AG04449 (cell line): ENCODE data around the gene PCDHGC5.

ENCODE experiments used
- CTCF ChIA-PET: fragments of 350-600 bp; formaldehyde crosslinking; extraction: SDS; loops from one replicate; lab custom pipeline; 2021; ENCODE audit warnings: antibody characterized with exemption; lab: Yijun Ruan, JAX
- POLR2A ChIA-PET: fragments of 400-600, 350-600 bp; formaldehyde crosslinking; extraction: SDS; loops from one replicate; lab custom pipeline; 2020; ENCODE audit warnings: antibody characterized with exemption, inconsistent platforms; lab: Yijun Ruan, JAX
- DNase-seq: peaks from one replicate; pipeline ENCODE4 v3.0.0-alpha.2; 2010; ENCODE audit warnings: low read depth, low spot score
- H3K4me3 ChIP-seq: 2 replicates; pipeline ENCODE4 v1.5.1; 2011; ENCODE audit warnings: low read depth, mild to moderate bottlenecking, control low read depth, low read length
- CTCF ChIP-seq: IDR thresholded peaks from one replicate; pipeline ENCODE4 v1.5.1; 2011; ENCODE audit warnings: mild to moderate bottlenecking, moderate library complexity, low read length, control low read depth, inconsistent platforms; ENCODE audit not compliant: insufficient read depth; ENCODE audit errors: missing control alignments

The PCDHGC5 gene

GRCh38 chr5:141529002-141529401, 40.1 kb downstream of the PCDHGC5 start:
- no peak for TF ChIP-seq CTCF
- ChIA-PET POLR2A (interaction anchor here (1.1 to 1.2 kb wide), 2 partner anchors 20 to 21 kb away, joined by 3 to 4 read pairs; no protein-coding TSS in a partner anchor), CTCF (interaction anchor here (0.9 to 27.6 kb wide), 12 partner anchors 9 to 111 kb away, joined by 3 to 856 read pairs (median 4); partner anchors contain the start of genes PCDHGA10, PCDHGA11, PCDHGA12 and PCDHGB7)
- DNase-seq = no peak
- H3K4me3 ChIP-seq = no peak overlapping the region

- TF ChIP-seq CTCF = no peak
- DNase-seq = no peak
- ChIA-PET CTCF (interaction anchor here (1.0 to 27.6 kb wide), 7 partner anchors 28 to 160 kb away, joined by 3 to 856 read pairs (median 13); partner anchors contain the start of genes PCDHGA12, PCDHGC4 and PCDHGC5), POLR2A (interaction anchor here (0.9 kb wide), 1 partner anchor 20 kb away, joined by 3 read pairs; no protein-coding TSS in a partner anchor)
- H3K4me3 ChIP-seq = no peak overlapping the region
Measured at GRCh38 chr5:141529873-141530272, 41.0 kb downstream of the PCDHGC5 start.

- DNase-seq = no peak
- TF ChIP-seq CTCF = no peak
- no peak overlapping the region for H3K4me3 ChIP-seq
- POLR2A ChIA-PET = no interaction called here
- CTCF ChIA-PET = interaction anchor here (1.0 to 6.5 kb wide), 6 partner anchors 7 to 112 kb away, joined by 3 to 45 read pairs (median 6); partner anchors contain the start of genes PCDHGA11 and PCDHGA12
Measured at GRCh38 chr5:141532726-141533125, 43.8 kb downstream of the PCDHGC5 start.

GRCh38 chr5:141533897-141534296, 45.0 kb downstream of the PCDHGC5 start:
- CTCF ChIA-PET = interaction anchor here (0.8 to 6.5 kb wide), 12 partner anchors 9 to 121 kb away, joined by 3 to 45 read pairs (median 5); partner anchors contain the start of genes PCDHGA10, PCDHGA11, PCDHGA12 and PCDHGB7
- no peak for DNase-seq
- POLR2A ChIA-PET = no interaction called here
- no peak overlapping the region for H3K4me3 ChIP-seq
- no peak for TF ChIP-seq CTCF

GRCh38 chr5:141534492-141535213, 45.8 kb downstream of the PCDHGC5 start:
- DNase-seq = no peak
- POLR2A ChIA-PET = no interaction called here
- no peak overlapping the region for H3K4me3 ChIP-seq
- CTCF ChIA-PET = interaction anchor here (0.8 to 6.5 kb wide), 11 partner anchors 9 to 137 kb away, joined by 3 to 45 read pairs (median 5); partner anchors contain the start of genes PCDHGA10, PCDHGA11, PCDHGA12 and PCDHGB5
- TF ChIP-seq CTCF = no peak
